Esophagus muscularis mucosa (tissue), 4 donors: Measurements from ENCODE around the gene LSS. TPM values are rescaled to one million over a fixed set of nuclear protein-coding genes. Genes with fewer than 3 reads are reported as not detected.
"Not testable (repeated sequence)": the region's sequence is repeated elsewhere in the genome, so short reads cannot be mapped to it uniquely, and the experiment has no call there.

Experiments used
- DNase-seq: peaks from one replicate; pipeline ENCODE4 v3.0.0-alpha.2; 2017; ENCODE audit errors: extremely low spot score
- H3K27ac ChIP-seq, 4 donors: fragments of 200-600 bp; sonication (generic); replicated peaks in 1 of 4; 1 replicate in 3 of 4; 2 replicates in 1 of 4; pipeline ENCODE4 v1.5.1; 2016 to 2019; ENCODE audit warnings: mild to moderate bottlenecking in 1 of 4
- H3K27me3 ChIP-seq, 4 donors: fragments of 200-600 bp; sonication (generic); one replicate each; pipeline versions ENCODE4 v1.5.1 to v1.6.0; 2016 to 2019
- H3K36me3 ChIP-seq, 4 donors: fragments of 200-600 bp; sonication (generic); one replicate each; pipeline ENCODE4 v1.5.1; 2016 to 2019
- H3K4me1 ChIP-seq, 4 donors: fragments of 200-600 bp; sonication (generic); one replicate each; pipeline ENCODE4 v1.5.1; 2016 to 2019
- H3K4me3 ChIP-seq, 4 donors: fragments of 200-600 bp; sonication (generic); 1 replicate in 2 of 4; 2 replicates in 2 of 4; pipeline ENCODE4 v1.5.1; 2016 to 2019; ENCODE audit warnings: mild to moderate bottlenecking in 4 of 4, moderate library complexity in 1 of 4
- H3K9me3 ChIP-seq, 4 donors: fragments of 200-600 bp; sonication (generic); 1 replicate in 3 of 4; 2 replicates in 1 of 4; pipeline ENCODE4 v1.5.1; 2016 to 2019
- CTCF ChIP-seq, 3 experiments: fragments of 200-600 bp in 2 of 3; fragments of 450-650 bp in 1 of 3; sonication (generic) in 2 of 3; IDR thresholded peaks; one replicate each; pipeline ENCODE4 v1.5.1; 2017 to 2019; ENCODE audit warnings: antibody characterized with exemption in 3 of 3, mild to moderate bottlenecking in 2 of 3, moderate library complexity in 1 of 3
- EP300 ChIP-seq: sonication (generic); formaldehyde crosslinking; IDR thresholded peaks from one replicate; pipeline ENCODE4 v1.6.1; 2017; ENCODE audit warnings: antibody characterized with exemption
- POLR2A ChIP-seq: fragments of 450-650 bp; IDR thresholded peaks from one replicate; pipeline ENCODE4 v1.6.1; 2017; ENCODE audit warnings: antibody characterized with exemption, moderate library complexity, mild to moderate bottlenecking, low read depth
- POLR2AphosphoS5 ChIP-seq, 2 donors: sonication (generic); formaldehyde crosslinking; IDR thresholded peaks; one replicate each; pipeline ENCODE4 v1.6.1; 2017; ENCODE audit warnings: antibody characterized with exemption in 2 of 2
- WGBS: methylation state at CpG from one replicate; pipeline ENCODE4 v1.1.5; 2018; 5-methylcytosine and 5-hydroxymethylcytosine counted together
- intact Hi-C: fragments of 100-400 bp; cut with DNase I; formaldehyde crosslinking; loops from one replicate; pipeline ENCODE4 v1.15.1; 2023
- total RNA-seq, 4 donors: library from RNA; depleted of rRNA; stranded (reverse); fragments of >200 nt; gene quantifications; one replicate each; pipeline versions ENCODE4 v1.1.0 to v1.2.1, GENCODE V29; 2016

The LSS gene
- total RNA-seq, 4 donors from 2014 or later, result 45.3 to 66.3 (median 53.1) TPM

- H3K9me3 ChIP-seq, result peaks cover 0 to 5% (median 0%) of the 10 kb centered on the region in 4 donors
- no peak overlapping the region for H3K4me3 ChIP-seq
- H3K4me1 ChIP-seq, result no peaks in the 10 kb centered on the region
- H3K36me3 ChIP-seq, result peaks cover 0 to 6% (median 0%) of the 10 kb centered on the region in 4 donors
- WGBS, result 100% methylated on average over 3 of the region's 6 CpGs
- no peak for TF ChIP-seq CTCF (IDR thresholded peaks at IDR 0.05)
- no peak for TF ChIP-seq POLR2AphosphoS5 (IDR thresholded peaks at IDR 0.05)
- TF ChIP-seq POLR2A, result no peak
- no peak for TF ChIP-seq EP300
- H3K27me3 ChIP-seq, result peaks cover 0 to 22% (median 0%) of the 10 kb centered on the region in 4 donors
- intact Hi-C loops, result no loop called here
- no peak overlapping the region for H3K27ac ChIP-seq
- DNase-seq, result no peak
Observed at GRCh38 chr21:46172863-46173528, 55.6 kb downstream of the LSS start.

DNA sequence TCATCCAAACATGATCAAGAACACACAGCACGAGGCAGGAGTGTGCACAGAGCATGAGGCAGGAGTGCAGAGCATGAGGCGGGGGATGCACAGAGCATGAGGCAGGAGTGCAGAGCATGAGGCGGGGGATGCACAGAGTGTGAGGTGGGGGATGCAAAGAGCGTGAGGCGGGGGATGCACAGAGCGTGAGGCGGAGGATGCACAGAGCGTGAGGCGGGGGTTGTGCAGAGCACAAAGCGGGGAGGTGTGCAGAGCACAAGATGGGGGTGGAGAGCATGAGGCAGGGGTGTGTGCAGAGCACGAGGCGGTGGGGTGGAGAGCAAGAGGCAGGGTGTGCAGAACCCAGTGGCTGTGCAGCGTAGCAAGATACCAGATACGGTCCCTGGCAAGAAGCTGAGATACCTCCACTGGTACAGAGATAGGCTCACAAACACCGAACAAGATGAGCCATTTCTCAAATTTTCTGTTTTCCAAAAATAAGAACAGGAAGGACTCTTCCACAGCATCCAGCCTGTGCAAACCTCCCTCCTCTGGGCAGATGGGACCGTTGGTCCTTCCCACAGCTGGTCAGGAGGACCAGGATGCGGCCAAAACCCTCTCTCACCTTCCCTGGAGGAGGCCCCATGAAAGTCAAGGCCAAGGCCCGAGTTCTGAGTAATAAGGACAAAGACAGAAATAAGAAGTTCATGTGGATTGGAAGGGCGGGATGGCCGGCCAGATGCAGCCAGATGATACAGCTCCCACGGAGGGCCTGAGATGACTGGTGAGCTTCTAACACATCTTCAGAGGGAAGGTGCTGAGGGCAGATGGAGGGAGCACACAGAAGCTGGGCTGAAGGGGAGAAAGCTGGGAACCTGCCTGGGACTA, 56.3 kb downstream of the LSS start:
- 87% methylated on average over 21 of the region's 21 CpGs for WGBS
- no peak overlapping the region for H3K4me3 ChIP-seq
- H3K4me1 ChIP-seq, result no peaks in the 10 kb centered on the region
- H3K27me3 ChIP-seq, result peaks cover 0 to 22% (median 0%) of the 10 kb centered on the region in 4 donors
- peaks cover 0 to 7% (median 0%) of the 10 kb centered on the region in 4 donors for H3K36me3 ChIP-seq
- no peak for DNase-seq
- H3K27ac ChIP-seq, result no peak overlapping the region
- intact Hi-C loops, result no loop called here
- TF ChIP-seq POLR2A (no peak), CTCF (IDR thresholded peaks at IDR 0.05) (no peak), POLR2AphosphoS5 (IDR thresholded peaks at IDR 0.05) (no peak), EP300 (no peak)
- H3K9me3 ChIP-seq, result peaks cover 0 to 5% (median 0%) of the 10 kb centered on the region in 4 donors

DNA sequence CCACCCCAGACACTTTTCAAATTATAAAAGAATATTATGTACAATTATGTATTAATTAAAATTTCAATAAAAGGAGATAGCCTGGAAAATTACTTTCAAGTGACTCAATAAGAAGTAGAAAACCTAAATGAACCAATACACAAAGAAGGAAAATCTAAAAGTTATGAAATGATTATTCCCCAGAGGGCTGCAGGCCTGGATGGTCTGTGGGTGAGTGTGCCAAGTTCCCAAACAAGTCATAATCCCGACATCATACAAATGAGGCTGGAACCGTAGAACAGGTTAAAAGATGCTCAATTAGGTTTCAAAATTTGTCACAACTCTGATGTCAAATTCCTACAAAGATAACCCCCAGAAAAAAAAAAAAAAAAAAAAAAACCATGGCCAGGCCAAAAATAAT, 57.0 kb downstream of the LSS start:
- 41% methylated on average over 2 of the region's 2 CpGs for WGBS
- Histone ChIP-seq H3K27ac (no peak overlapping the region), H3K36me3 (peaks cover 0 to 7% (median 0%) of the 10 kb centered on the region in 4 donors), H3K27me3 (peaks cover 0 to 22% (median 0%) of the 10 kb centered on the region in 4 donors), H3K4me3 (no peak overlapping the region), H3K9me3 (peaks cover 0 to 5% (median 0%) of the 10 kb centered on the region in 4 donors), H3K4me1 (no peaks in the 10 kb centered on the region)
- no peak for DNase-seq
- intact Hi-C loops, result no loop called here
- TF ChIP-seq POLR2A (no peak), CTCF (IDR thresholded peaks at IDR 0.05) (no peak), EP300 (no peak), POLR2AphosphoS5 (IDR thresholded peaks at IDR 0.05) (no peak)

DNA sequence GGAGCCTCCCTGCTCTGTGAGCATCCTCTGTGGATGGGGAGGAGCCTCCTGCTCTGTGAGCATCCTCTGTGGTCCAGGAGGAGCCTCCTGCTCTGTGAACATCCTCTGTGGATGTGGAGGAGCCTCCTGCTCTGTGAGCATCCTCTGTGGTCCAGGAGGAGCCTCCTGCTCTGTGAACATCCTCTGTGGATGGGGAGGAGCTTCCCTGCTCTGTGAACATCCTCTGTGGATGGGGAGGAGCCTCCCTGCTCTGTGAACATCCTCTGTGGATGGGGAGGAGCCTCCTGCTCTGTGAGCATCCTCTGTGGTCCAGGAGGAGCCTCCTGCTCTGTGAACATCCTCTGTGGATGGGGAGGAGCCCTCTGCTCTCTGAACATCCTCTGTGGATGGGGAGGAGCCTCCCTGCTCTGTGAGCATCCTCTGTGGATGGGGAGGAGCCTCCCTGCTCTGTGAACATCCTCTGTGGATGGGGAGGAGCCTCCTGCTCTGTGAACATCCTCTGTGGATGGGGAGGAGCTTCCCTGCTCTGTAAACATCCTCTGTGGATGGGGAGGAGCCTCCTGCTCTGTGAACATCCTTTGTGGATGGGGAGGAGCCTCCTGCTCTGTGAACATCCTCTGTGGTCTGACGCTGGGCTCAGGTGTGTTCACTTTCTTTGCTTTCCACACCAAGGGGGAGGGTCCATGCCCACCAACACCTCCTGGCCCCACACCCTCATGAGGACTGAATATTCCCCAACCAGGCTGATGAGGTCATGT, 58.0 kb downstream of the LSS start:
- H3K9me3 ChIP-seq, H3K4me3 ChIP-seq, H3K27ac ChIP-seq, H3K4me1 ChIP-seq, DNase-seq, H3K36me3 ChIP-seq, intact Hi-C loops: not testable (repeated sequence)
- H3K27me3 ChIP-seq, result peaks cover 0 to 27% (median 0%) of the 10 kb centered on the region in 4 donors
- 100% methylated on average over 1 of the region's 1 CpG for WGBS
